GM21367 (cell line): ENCODE data around the gene NRXN3.

Experiments
- ATAC-seq: cut with Tn5 transposase; IDR thresholded peaks from one replicate; pipeline ENCODE4 v1.9.1; 2021; ENCODE audit not compliant: unreplicated experiment

Gene NRXN3

DNA sequence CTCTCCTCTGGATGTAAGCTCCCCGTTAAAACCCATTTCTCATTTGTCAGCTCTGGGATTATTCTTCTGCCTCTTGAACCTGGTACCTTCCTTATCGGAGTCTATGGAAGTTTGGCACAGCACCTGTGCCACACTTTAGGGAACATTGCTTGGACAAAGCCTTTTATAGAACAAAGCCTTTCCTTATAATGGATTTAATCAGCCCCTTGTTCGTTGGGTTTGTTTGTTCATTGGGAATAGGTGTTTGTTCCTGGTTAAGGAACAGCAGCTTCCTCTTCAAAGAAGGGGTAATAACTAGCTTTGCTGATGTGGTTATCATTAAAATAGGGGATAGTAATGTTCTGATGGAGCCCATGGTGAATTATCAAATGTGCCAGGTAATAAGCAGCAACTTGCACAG lies 70.4 kb downstream of the NRXN3 start:
- ATAC-seq: no peak

GRCh38 chr14:78242086-78242485 lies 71.9 kb downstream of the NRXN3 start:
- no peak for ATAC-seq

- no peak for ATAC-seq
Measured at GRCh38 chr14:78243187-78243586, 73.0 kb downstream of the NRXN3 start.

DNA sequence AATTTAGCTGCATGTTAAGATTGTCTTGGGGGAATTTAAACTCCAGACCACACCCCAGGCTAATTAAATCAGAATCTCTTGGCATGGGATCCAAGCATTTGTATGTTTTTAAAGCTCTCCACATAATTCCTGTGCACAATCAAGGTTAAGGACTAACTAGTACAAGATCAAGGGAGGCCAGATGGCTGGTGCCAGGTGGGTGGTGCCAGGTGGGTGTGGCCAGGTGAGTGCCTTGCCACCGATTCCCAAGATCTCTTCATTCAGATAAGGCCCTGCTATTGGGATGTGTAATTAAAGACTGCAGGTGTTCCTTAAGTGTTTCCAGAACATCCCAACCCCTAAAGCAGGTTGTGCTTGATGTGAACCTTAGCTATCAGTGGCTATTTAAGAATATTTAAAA lies 75.1 kb downstream of the NRXN3 start:
- ATAC-seq: no peak

DNA sequence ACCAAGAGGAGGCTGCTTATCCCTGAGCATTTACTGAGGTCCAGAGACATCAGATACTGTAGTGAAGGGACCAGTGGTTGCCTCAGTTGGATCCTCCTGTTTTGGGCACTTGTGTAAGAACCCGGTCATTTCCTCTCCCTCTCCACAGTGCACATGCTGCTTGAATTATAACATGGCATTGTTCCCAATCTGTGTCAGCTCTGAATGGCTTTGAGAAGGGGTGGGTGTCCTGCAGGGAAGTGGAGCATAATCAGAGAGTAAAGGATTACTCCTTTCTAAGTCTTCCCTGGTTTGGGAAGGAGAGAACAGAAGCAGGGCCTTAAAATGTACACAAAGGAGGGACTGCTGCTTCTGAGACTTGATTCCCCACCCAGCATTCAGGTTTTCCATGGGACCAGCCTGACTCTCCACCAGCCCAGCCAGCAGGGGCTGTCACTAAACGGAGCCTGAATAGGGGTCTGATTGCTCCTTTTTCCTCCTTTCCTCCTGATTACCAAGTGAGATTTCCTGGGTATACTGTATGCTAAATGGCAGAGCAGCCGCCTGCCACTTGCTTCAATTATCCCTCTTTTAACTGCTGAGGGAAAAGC lies 78.4 kb downstream of the NRXN3 start:
- ATAC-seq: no peak

DNA sequence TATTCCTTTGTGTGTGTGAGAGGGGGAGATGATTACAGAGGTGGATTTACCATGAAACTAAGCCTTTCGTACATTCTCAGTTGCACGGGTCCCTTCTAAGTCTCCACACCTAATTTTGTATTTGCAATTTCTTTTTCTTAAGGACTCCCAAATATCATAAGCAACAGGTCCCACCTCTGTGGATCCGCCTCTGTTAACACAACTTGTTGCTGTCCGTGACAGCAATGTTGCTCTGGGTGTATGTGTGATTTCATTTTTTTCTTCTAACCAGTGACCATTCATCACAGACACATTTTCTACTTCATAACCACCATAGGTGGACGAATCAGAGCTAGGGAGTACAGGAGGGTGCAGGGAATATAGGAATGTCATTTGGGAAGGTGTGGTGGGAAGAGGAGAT lies 81.1 kb downstream of the NRXN3 start:
- no peak for ATAC-seq

- ATAC-seq: no peak
Measured at GRCh38 chr14:78253986-78254385, 83.8 kb downstream of the NRXN3 start.

GRCh38 chr14:78254911-78255461 lies 84.8 kb downstream of the NRXN3 start:
- no peak for ATAC-seq

GRCh38 chr14:78259831-78260230 lies 89.7 kb downstream of the NRXN3 start:
- ATAC-seq: no peak

GRCh38 chr14:78278464-78279250 lies 108.5 kb downstream of the NRXN3 start:
- no peak for ATAC-seq

- no peak for ATAC-seq
Measured at GRCh38 chr14:78282437-78282836, 112.3 kb downstream of the NRXN3 start.

- no peak for ATAC-seq
Measured at GRCh38 chr14:78286210-78286609, 116.0 kb downstream of the NRXN3 start.

GRCh38 chr14:78292003-78292402 lies 121.8 kb downstream of the NRXN3 start:
- ATAC-seq: peak; percentile 87

GRCh38 chr14:78297858-78298257 lies 127.7 kb downstream of the NRXN3 start:
- ATAC-seq: no peak

GRCh38 chr14:78298298-78298697 lies 128.1 kb downstream of the NRXN3 start:
- ATAC-seq: no peak

GRCh38 chr14:78302841-78303240 lies 132.7 kb downstream of the NRXN3 start:
- ATAC-seq: no peak

DNA sequence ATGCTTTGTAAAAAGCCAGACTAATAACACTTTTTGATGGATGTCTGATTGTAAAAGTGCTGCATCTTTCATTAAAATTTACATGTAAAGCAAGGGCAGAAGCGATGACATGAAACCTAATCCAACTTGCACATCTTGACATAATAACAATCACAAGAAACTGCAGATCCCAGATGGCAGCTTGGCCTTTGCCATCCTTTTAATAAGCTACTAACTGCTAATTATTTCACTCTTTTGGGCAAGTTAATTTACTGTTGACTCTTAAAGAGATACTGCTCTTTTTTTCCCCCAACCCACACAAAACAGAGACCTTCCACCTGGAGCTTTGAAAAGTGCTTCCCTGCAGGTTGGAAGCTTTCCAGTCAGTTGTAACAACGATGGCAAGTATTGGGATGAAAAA lies 137.5 kb downstream of the NRXN3 start:
- ATAC-seq: no peak

DNA sequence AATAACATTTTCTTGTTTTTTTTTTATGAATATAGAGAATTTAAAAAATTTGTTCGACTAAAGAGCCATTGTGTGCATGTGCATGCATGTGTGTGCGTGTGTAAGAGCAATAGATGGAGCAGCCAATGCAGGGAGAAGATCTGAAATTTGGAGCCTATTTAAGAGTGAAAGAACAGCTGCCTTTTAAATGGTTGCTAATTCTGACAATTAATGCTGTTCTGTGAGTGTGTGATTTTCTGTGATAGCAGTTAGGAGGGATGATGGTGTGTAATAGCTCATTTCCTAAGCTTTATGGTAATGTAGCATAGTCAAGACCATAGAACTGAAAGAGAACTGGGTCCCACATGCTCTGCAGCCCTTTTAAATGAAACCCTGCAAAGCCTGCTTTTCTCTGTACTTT lies 137.9 kb downstream of the NRXN3 start:
- no peak for ATAC-seq

DNA sequence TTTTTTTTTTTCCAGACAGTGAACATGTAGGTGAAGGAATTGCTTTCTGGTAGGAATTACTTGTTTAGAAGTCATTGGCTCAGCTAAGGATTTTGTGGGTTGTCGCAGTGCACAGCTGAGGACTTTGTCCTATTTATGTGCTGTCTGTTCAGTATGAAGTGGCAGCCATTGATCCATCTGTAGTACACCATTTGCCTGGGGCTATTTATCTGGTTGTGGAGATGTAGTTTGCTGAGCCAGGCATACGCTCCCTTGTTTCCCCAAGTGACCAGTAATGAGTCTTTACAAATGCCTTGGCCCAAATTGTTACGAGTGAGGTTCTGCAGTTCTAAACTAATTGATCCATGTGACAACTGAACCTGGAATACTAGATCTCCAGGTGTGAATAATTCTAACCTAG lies 140.1 kb downstream of the NRXN3 start:
- ATAC-seq: no peak

GRCh38 chr14:78313499-78313898 lies 143.3 kb downstream of the NRXN3 start:
- no peak for ATAC-seq

- no peak for ATAC-seq
Measured at GRCh38 chr14:78314484-78314883, 144.3 kb downstream of the NRXN3 start.

DNA sequence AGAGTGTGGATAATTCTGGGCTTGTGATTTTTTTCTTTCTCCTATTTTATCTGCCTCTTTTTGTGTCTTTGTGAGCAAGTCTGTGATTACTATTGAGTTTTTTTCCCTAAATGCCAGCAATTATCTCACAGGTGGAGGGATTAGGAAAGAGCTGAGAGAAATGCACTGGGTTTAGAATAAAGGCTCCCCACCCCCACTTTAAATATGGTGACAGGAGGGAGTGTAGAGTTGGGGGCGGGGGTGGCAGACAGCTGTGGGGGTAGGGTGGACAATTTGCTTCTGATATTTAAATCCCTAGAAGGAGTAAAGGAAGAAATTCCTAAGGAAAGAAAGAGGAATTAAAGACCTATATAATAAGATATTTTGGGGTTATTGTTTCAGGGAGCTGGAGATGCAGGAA lies 145.9 kb downstream of the NRXN3 start:
- ATAC-seq: no peak

DNA sequence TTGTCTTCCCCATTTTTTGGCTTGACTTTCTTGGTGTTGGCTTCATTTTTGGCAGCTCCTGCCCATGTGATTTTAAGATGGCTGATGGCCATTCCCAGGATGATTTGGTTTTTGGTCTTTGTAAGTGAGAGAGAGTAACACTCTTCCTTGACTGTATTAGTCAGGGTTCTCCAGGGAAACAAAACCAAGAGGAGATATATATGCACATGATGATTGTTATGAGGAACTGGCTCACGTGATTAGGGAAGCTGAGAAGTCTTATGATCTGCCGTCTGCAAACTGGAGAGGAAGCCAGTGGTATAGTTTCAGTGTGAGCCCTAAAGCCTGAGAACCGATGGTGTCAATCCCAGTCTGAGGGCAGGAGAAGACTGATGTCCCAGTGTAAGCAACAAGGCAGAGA lies 146.6 kb downstream of the NRXN3 start:
- no peak for ATAC-seq
